GM19468 (cell line): ENCODE results near the gene RAD23B.

ENCODE experiments used
- ATAC-seq: cut with Tn5 transposase; IDR thresholded peaks from one replicate; pipeline ENCODE4 v1.9.1; 2021; ENCODE audit warnings: mild to moderate bottlenecking, moderate library complexity, moderate number of reproducible peaks; ENCODE audit not compliant: unreplicated experiment; ENCODE audit errors: extremely low read depth

RAD23B gene

GRCh38 chr9:107330420-107330819 lies 47.3 kb downstream of the RAD23B start:
- no peak for ATAC-seq

- ATAC-seq: no peak
Observed at GRCh38 chr9:107332883-107333282, 49.8 kb downstream of the RAD23B start.

- no peak for ATAC-seq
Observed at GRCh38 chr9:107333363-107333762, 50.3 kb downstream of the RAD23B start.

- no peak for ATAC-seq
Observed at GRCh38 chr9:107334103-107334776, 51.2 kb downstream of the RAD23B start.

GRCh38 chr9:107335331-107335730 lies 52.3 kb downstream of the RAD23B start:
- no peak for ATAC-seq

GRCh38 chr9:107336718-107337360 lies 53.8 kb downstream of the RAD23B start:
- ATAC-seq: no peak

GRCh38 chr9:107337676-107338590 lies 54.9 kb downstream of the RAD23B start:
- no peak for ATAC-seq

- ATAC-seq: no peak
Observed at GRCh38 chr9:107338911-107339659, 56.0 kb downstream of the RAD23B start.

- ATAC-seq: no peak
Observed at GRCh38 chr9:107340920-107341632, 58.0 kb downstream of the RAD23B start.

- ATAC-seq: no peak
Observed at GRCh38 chr9:107342476-107343161, 59.5 kb downstream of the RAD23B start.

- no peak for ATAC-seq
Observed at GRCh38 chr9:107345327-107345726, 62.2 kb downstream of the RAD23B start.

- no peak for ATAC-seq
Observed at GRCh38 chr9:107348836-107349235, 65.8 kb downstream of the RAD23B start.

- ATAC-seq: no peak
Observed at GRCh38 chr9:107350443-107350842, 67.4 kb downstream of the RAD23B start.

- ATAC-seq: no peak
Observed at GRCh38 chr9:107351382-107352045, 68.4 kb downstream of the RAD23B start.

GRCh38 chr9:107355394-107355793 lies 72.3 kb downstream of the RAD23B start:
- no peak for ATAC-seq

GRCh38 chr9:107358986-107359385 lies 75.9 kb downstream of the RAD23B start:
- no peak for ATAC-seq

- ATAC-seq: no peak
Observed at GRCh38 chr9:107360098-107360497, 77.0 kb downstream of the RAD23B start.

- ATAC-seq: no peak
Observed at GRCh38 chr9:107361816-107362215, 78.7 kb downstream of the RAD23B start.
